Measurements from ENCODE around the gene ANKRD44.
A peak's percentile ranks its signal among the peaks of the same experiment; 100 is the strongest.

The ANKRD44 gene

DNA sequence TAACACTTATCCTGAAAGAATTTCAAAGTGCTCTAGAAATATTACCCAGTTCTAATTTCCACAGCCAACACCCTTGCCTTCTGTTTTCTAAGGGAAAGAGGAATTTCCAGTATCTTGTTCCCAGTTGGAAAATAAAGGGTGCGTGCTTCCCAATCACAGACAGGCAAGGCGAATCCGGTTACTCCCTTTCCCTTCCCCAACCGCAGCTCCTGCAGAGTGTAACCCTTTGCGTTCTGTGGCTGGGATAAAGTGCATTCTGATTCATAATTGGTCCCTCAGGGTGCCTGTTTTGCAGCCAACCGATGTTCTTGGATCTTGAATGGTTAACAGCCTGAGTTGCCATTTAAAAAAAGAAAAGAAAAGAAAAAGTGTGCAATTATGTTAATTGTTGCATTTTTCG, 343.5 kb downstream of the ANKRD44 start:
- Mint-ChIP-seq H3K4me3 (no peak overlapping the region), H3K4me1 (ENCODE audit: low read depth) (peaks cover 26% of the 10 kb centered on the region), H3K9me3 (peaks cover 3% of the 10 kb centered on the region), H3K36me3 (ENCODE audit: low read depth) (peaks cover 3% of the 10 kb centered on the region), H3K27me3 (ENCODE audit: low read depth) (no peaks in the 10 kb centered on the region), H3K27ac (no peak overlapping the region)
- DNase-seq (ENCODE audit: low spot score), result no peak

DNA sequence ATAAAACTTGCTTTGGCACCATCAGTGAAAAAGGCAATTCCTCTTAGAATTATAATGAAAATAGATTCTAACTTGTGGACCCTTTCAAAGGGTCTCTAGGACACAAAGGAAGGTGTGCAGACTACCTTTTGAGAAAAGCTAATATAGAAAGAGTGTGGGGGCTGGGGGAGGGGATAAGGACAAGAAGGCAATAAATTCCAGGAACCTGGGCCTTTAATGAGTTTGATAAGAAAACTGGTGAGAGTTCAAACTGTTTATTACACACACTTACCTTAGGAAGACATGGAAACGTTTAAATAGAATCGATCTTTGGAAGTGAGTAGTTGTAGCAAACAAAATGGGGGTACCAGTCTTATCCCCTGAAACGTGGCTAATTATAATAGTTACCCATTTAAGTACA, 344.5 kb downstream of the ANKRD44 start:
- H3K4me1 Mint-ChIP-seq (ENCODE audit: low read depth), result peaks cover 28% of the 10 kb centered on the region
- H3K27ac Mint-ChIP-seq, result no peak overlapping the region
- H3K27me3 Mint-ChIP-seq (ENCODE audit: low read depth), result no peaks in the 10 kb centered on the region
- H3K36me3 Mint-ChIP-seq (ENCODE audit: low read depth), result peaks cover 3% of the 10 kb centered on the region
- DNase-seq (ENCODE audit: low spot score), result no peak
- H3K4me3 Mint-ChIP-seq, result no peak overlapping the region
- peaks cover 3% of the 10 kb centered on the region for H3K9me3 Mint-ChIP-seq

DNA sequence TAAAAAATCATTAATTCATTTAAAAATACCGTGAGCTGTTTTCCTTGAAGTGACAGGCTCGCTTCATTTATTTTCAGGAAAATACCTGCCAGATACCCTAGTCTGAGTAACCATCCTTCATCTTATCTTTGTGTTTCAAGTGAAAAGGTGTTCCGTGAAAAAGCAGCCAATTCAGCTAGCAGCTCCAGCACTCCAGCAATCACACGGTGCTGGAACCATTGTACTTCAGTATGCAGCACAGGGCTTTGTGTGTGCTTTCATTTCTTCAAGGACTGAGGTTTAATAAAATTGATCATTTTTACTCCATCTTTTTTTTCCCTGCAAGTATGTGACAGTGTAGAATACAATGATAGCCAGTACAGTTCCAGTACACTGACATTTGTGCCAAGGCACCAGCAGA, 344.9 kb downstream of the ANKRD44 start:
- no peak for DNase-seq (ENCODE audit: low spot score)
- Mint-ChIP-seq H3K27me3 (ENCODE audit: low read depth) (no peaks in the 10 kb centered on the region), H3K4me3 (no peak overlapping the region), H3K9me3 (peaks cover 3% of the 10 kb centered on the region), H3K4me1 (ENCODE audit: low read depth) (peaks cover 27% of the 10 kb centered on the region), H3K27ac (no peak overlapping the region), H3K36me3 (ENCODE audit: low read depth) (peaks cover 3% of the 10 kb centered on the region)

GRCh38 chr2:196963961-196964360, 346.6 kb downstream of the ANKRD44 start:
- DNase-seq (ENCODE audit: low spot score), result no peak
- Mint-ChIP-seq H3K27me3 (ENCODE audit: low read depth) (no peaks in the 10 kb centered on the region), H3K9me3 (peaks cover 6% of the 10 kb centered on the region), H3K4me1 (ENCODE audit: low read depth) (peaks cover 20% of the 10 kb centered on the region), H3K36me3 (ENCODE audit: low read depth) (peaks cover 1% of the 10 kb centered on the region), H3K4me3 (no peak overlapping the region), H3K27ac (no peak overlapping the region)

GRCh38 chr2:196963043-196963442, 347.5 kb downstream of the ANKRD44 start:
- peak overlapping the region; percentile 4 for H3K27ac Mint-ChIP-seq
- peaks cover 4% of the 10 kb centered on the region for H3K36me3 Mint-ChIP-seq (ENCODE audit: low read depth)
- no peak for DNase-seq (ENCODE audit: low spot score)
- peaks cover 11% of the 10 kb centered on the region for H3K9me3 Mint-ChIP-seq
- H3K4me1 Mint-ChIP-seq (ENCODE audit: low read depth), result peaks cover 20% of the 10 kb centered on the region
- H3K4me3 Mint-ChIP-seq, result no peak overlapping the region
- H3K27me3 Mint-ChIP-seq (ENCODE audit: low read depth), result no peaks in the 10 kb centered on the region

GRCh38 chr2:196962325-196962724, 348.3 kb downstream of the ANKRD44 start:
- peaks cover 20% of the 10 kb centered on the region for H3K4me1 Mint-ChIP-seq (ENCODE audit: low read depth)
- peaks cover 9% of the 10 kb centered on the region for H3K9me3 Mint-ChIP-seq
- peak overlapping the region; percentile 6 for H3K4me3 Mint-ChIP-seq

GRCh38 chr2:196961889-196962288, 348.7 kb downstream of the ANKRD44 start:
- Mint-ChIP-seq H3K4me3 (peak overlapping the region; percentile 6), H3K27me3 (ENCODE audit: low read depth) (no peaks in the 10 kb centered on the region), H3K36me3 (ENCODE audit: low read depth) (peaks cover 3% of the 10 kb centered on the region), H3K27ac (peak overlapping the region; percentile 51), H3K9me3 (peaks cover 9% of the 10 kb centered on the region), H3K4me1 (ENCODE audit: low read depth) (peaks cover 20% of the 10 kb centered on the region)
- DNase-seq (ENCODE audit: low spot score), result peak; percentile 20

More at GRCh38 chr2:196962325-196962724, 348.3 kb downstream of the ANKRD44 start:
- Mint-ChIP-seq H3K27ac (no peak overlapping the region), H3K36me3 (ENCODE audit: low read depth) (peaks cover 3% of the 10 kb centered on the region), H3K27me3 (ENCODE audit: low read depth) (no peaks in the 10 kb centered on the region)
- DNase-seq (ENCODE audit: low spot score), result no peak

GRCh38 chr2:196959734-196960338, 350.7 kb downstream of the ANKRD44 start:
- Mint-ChIP-seq H3K4me3 (no peak overlapping the region), H3K27ac (no peak overlapping the region), H3K27me3 (ENCODE audit: low read depth) (no peaks in the 10 kb centered on the region), H3K9me3 (peaks cover 9% of the 10 kb centered on the region), H3K36me3 (ENCODE audit: low read depth) (peaks cover 3% of the 10 kb centered on the region), H3K4me1 (ENCODE audit: low read depth) (peaks cover 22% of the 10 kb centered on the region)
- DNase-seq (ENCODE audit: low spot score), result no peak

GRCh38 chr2:196959281-196959680, 351.3 kb downstream of the ANKRD44 start:
- Mint-ChIP-seq H3K4me3 (no peak overlapping the region), H3K27ac (no peak overlapping the region), H3K27me3 (ENCODE audit: low read depth) (no peaks in the 10 kb centered on the region), H3K4me1 (ENCODE audit: low read depth) (peaks cover 22% of the 10 kb centered on the region), H3K36me3 (ENCODE audit: low read depth) (peaks cover 3% of the 10 kb centered on the region), H3K9me3 (peaks cover 9% of the 10 kb centered on the region)
- DNase-seq (ENCODE audit: low spot score), result no peak

DNA sequence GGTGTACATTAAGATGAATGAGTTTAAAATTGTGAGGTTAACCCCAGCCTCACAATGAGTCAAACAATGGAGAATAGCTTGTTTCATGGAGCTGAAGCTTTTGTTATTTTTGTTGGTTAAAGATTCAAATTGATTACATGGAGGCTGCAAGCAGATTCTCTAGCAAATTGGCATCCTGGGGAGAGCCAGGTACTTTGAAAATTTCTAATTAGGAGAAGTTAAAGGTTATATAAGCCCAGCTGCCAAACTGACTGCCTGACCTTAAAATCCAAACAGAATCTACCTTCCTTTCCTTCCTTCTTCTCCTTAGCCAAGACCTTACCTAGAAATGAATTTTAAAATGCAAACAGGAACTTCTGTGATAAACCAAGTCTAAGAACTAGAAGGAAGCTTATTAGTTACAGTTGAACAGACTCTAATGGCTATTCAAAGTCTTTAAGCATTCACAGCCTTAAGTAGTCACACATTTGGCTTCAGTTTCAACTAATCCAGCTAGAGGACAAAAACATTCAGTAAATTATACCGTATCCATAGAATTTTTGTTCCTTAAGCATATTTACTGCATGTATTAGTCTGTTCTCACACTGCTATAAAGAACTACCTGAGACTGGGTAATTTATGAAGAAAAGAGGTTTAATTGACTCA, 352.6 kb downstream of the ANKRD44 start:
- Mint-ChIP-seq H3K4me1 (ENCODE audit: low read depth) (peaks cover 18% of the 10 kb centered on the region), H3K27ac (no peak overlapping the region), H3K9me3 (peaks cover 9% of the 10 kb centered on the region), H3K27me3 (ENCODE audit: low read depth) (no peaks in the 10 kb centered on the region), H3K4me3 (no peak overlapping the region), H3K36me3 (ENCODE audit: low read depth) (peaks cover 3% of the 10 kb centered on the region)
- no peak for DNase-seq (ENCODE audit: low spot score)

DNA sequence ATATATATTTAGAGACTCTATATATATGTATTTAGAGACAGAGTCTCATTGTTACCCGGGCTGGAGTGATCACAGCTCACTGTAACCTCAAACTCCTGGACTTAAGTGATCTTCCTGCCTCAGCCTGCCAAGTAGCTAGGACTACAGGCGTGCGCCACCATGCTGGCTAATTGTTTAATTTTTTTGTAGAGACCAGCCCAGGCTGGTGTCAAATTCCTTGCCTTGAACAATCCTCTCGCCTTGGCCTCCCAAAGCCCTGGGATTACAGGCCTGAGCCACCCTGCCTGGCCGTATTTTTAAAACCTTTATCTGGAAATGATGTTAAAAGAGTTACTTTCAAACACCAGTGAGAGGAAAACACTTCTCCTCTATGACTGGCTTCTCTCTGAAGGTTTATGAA, 353.1 kb downstream of the ANKRD44 start:
- DNase-seq (ENCODE audit: low spot score), result no peak
- no peaks in the 10 kb centered on the region for H3K27me3 Mint-ChIP-seq (ENCODE audit: low read depth)
- no peak overlapping the region for H3K4me3 Mint-ChIP-seq
- peaks cover 9% of the 10 kb centered on the region for H3K9me3 Mint-ChIP-seq
- H3K36me3 Mint-ChIP-seq (ENCODE audit: low read depth), result peaks cover 3% of the 10 kb centered on the region
- no peak overlapping the region for H3K27ac Mint-ChIP-seq
- H3K4me1 Mint-ChIP-seq (ENCODE audit: low read depth), result peaks cover 13% of the 10 kb centered on the region

- Mint-ChIP-seq H3K27ac (no peak overlapping the region), H3K4me3 (no peak overlapping the region), H3K36me3 (ENCODE audit: low read depth) (peaks cover 3% of the 10 kb centered on the region), H3K4me1 (ENCODE audit: low read depth) (peaks cover 3% of the 10 kb centered on the region), H3K9me3 (peaks cover 9% of the 10 kb centered on the region), H3K27me3 (ENCODE audit: low read depth) (no peaks in the 10 kb centered on the region)
- DNase-seq (ENCODE audit: low spot score), result no peak
These were observed 354.5 kb downstream of the ANKRD44 start for GRCh38 chr2:196956069-196956468.

- peaks cover 3% of the 10 kb centered on the region for H3K36me3 Mint-ChIP-seq (ENCODE audit: low read depth)
- no peak overlapping the region for H3K4me3 Mint-ChIP-seq
- peaks cover 3% of the 10 kb centered on the region for H3K4me1 Mint-ChIP-seq (ENCODE audit: low read depth)
- H3K27ac Mint-ChIP-seq, result no peak overlapping the region
- no peaks in the 10 kb centered on the region for H3K27me3 Mint-ChIP-seq (ENCODE audit: low read depth)
- no peak for DNase-seq (ENCODE audit: low spot score)
- H3K9me3 Mint-ChIP-seq, result peaks cover 9% of the 10 kb centered on the region
These were observed 355.5 kb downstream of the ANKRD44 start for GRCh38 chr2:196955036-196955435.

DNA sequence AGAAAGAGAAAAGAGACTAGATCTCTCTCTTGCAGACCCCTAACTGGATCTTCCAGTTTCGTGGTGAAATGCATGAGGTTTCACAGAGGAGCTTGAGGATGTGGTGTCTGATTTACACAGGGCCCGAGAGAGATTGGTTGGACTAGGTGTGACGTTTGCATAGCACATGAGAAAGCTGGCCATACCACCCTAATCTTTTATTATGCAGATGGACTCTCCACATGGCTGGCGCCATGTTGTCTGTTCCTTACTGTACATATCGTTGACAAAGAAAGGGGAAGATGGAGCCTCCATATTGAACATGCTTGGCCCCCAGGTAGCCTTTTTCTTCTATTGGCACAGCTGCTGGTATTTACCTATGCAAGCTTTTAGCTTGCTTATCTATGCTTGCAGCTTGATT, 356.6 kb downstream of the ANKRD44 start:
- Mint-ChIP-seq H3K9me3 (peaks cover 5% of the 10 kb centered on the region), H3K4me3 (no peak overlapping the region), H3K4me1 (ENCODE audit: low read depth) (peaks cover 3% of the 10 kb centered on the region), H3K27ac (no peak overlapping the region), H3K36me3 (ENCODE audit: low read depth) (peaks cover 5% of the 10 kb centered on the region), H3K27me3 (ENCODE audit: low read depth) (no peaks in the 10 kb centered on the region)
- no peak for DNase-seq (ENCODE audit: low spot score)

- Mint-ChIP-seq H3K36me3 (ENCODE audit: low read depth) (peaks cover 2% of the 10 kb centered on the region), H3K9me3 (no peaks in the 10 kb centered on the region), H3K4me3 (no peak overlapping the region), H3K4me1 (ENCODE audit: low read depth) (peaks cover 3% of the 10 kb centered on the region), H3K27ac (no peak overlapping the region), H3K27me3 (ENCODE audit: low read depth) (no peaks in the 10 kb centered on the region)
- no peak for DNase-seq (ENCODE audit: low spot score)
These were observed 357.6 kb downstream of the ANKRD44 start for GRCh38 chr2:196952936-196953335.

All from T-helper 2 cell treated with Interferon-gamma antibody and Interleukin-4, amounts not matched to agents 5 μg/mL and 100 μg/mL, for 36 hours (primary cell).